ENCODE measurements around the gene TNNI2.

DNA sequence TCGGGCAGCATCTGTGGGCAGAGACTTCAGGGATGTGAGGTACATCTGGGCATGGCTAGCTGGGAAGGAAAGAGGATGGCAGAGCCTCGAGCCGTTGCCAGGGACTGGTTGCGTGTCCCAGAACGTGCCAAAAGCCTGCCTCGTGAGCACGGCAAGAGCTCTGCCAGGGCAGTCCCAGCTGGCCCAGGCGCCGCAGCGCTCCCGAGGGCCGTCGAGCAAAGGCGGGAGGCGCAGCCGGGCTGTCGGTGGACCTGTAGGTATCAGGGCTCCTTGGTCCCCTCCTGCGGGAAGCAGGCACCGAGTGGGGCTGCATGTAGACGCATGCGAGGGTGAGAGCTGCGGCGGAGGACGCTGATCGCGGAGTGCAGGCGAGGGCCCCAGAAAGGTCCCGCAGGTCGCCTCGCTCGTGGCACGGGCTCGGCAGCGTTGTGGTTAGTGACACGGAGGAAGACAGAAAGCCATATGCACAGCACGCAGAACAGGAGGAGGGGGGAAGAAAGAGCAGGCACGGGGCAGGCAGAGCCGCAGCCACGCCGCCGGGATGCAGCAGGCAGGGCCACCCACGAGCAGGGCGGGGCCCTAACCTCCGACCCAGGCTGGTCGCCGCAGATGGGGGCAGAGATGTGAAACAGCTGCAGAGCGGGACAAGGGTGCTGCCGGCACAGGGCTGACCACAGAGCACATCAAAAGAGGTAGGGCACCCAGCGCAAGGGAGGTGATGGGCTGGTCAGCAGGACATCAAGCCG, 32.1 kb downstream of the TNNI2 start:
- TF ChIP-seq, protein P1, sequence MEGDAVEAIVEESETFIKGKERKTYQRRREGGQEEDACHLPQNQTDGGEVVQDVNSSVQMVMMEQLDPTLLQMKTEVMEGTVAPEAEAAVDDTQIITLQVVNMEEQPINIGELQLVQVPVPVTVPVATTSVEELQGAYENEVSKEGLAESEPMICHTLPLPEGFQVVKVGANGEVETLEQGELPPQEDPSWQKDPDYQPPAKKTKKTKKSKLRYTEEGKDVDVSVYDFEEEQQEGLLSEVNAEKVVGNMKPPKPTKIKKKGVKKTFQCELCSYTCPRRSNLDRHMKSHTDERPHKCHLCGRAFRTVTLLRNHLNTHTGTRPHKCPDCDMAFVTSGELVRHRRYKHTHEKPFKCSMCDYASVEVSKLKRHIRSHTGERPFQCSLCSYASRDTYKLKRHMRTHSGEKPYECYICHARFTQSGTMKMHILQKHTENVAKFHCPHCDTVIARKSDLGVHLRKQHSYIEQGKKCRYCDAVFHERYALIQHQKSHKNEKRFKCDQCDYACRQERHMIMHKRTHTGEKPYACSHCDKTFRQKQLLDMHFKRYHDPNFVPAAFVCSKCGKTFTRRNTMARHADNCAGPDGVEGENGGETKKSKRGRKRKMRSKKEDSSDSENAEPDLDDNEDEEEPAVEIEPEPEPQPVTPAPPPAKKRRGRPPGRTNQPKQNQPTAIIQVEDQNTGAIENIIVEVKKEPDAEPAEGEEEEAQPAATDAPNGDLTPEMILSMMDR (optimal IDR thresholded peaks at IDR 0.05 in 1 of 3, IDR thresholded peaks at IDR 0.05 in 1 of 3, conservative IDR thresholded peaks at IDR 0.05 in 1 of 3; ENCODE audit: extremely low read depth in 1 of 3, insufficient read depth in 2 of 3, low read length in 3 of 3) = no peak
- peak; percentile 69 for TF ChIP-seq EZH2 (IDR thresholded peaks at IDR 0.05; ENCODE audit: low read length)
